Stimulated activated CD8-positive, alpha-beta memory T cell treated with anti-CD3 and anti-CD28 coated beads, Interleukin-2, amount 100 ng/mL, for 48 hours (primary cell): ENCODE data around the gene NPR2.

Experiments used
- DNase-seq, 2 donors: peaks; one replicate each; pipeline ENCODE4 v3.0.0-alpha.2; 2020; ENCODE audit warnings: low read depth in 2 of 2

The NPR2 gene

DNA sequence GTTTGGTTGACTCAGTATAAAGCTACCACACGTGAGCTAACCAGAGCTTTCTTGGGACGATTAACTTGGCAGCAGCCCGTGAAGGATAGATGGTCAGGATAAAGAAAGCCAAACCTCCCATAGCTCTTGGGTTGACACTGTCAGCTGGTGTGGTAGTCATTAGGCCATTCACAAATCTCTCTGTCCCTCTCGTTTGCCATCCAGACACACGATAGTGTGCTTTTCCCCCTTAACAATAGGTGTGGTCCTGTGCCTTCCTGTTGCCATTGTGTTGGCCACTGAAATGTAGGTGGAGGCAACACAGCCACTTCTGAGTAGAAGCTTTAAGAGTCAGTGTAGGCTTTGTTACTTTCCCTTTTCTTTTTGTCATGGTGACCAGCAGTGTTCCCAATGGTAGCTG is 67.1 kb downstream of the NPR2 start:
- no peak for DNase-seq
